GM18861 (cell line): ENCODE results near the gene SKAP1.

Source experiments
- ATAC-seq: cut with Tn5 transposase; IDR thresholded peaks from one replicate; pipeline ENCODE4 v1.9.1; 2021; ENCODE audit not compliant: unreplicated experiment

The SKAP1 gene

GRCh38 chr17:48180842-48181629 lies 249.0 kb downstream of the SKAP1 start:
- ATAC-seq: no peak

- no peak for ATAC-seq
Measured at GRCh38 chr17:48179071-48179945, 250.7 kb downstream of the SKAP1 start.

- ATAC-seq: no peak
Measured at GRCh38 chr17:48178317-48178716, 251.7 kb downstream of the SKAP1 start.

GRCh38 chr17:48177816-48178215 lies 252.2 kb downstream of the SKAP1 start:
- ATAC-seq: no peak

- ATAC-seq: no peak
Measured at GRCh38 chr17:48176471-48176855, 253.6 kb downstream of the SKAP1 start.

GRCh38 chr17:48175692-48176470 lies 254.1 kb downstream of the SKAP1 start:
- no peak for ATAC-seq

GRCh38 chr17:48174833-48175523 lies 255.0 kb downstream of the SKAP1 start:
- no peak for ATAC-seq

GRCh38 chr17:48173191-48173984 lies 256.6 kb downstream of the SKAP1 start:
- no peak for ATAC-seq

- no peak for ATAC-seq
Measured at GRCh38 chr17:48169926-48170325, 260.1 kb downstream of the SKAP1 start.

- ATAC-seq: no peak
Measured at GRCh38 chr17:48163809-48164208, 266.2 kb downstream of the SKAP1 start.

GRCh38 chr17:48162946-48163506 lies 267.0 kb downstream of the SKAP1 start:
- ATAC-seq: no peak

GRCh38 chr17:48162306-48162934 lies 267.6 kb downstream of the SKAP1 start:
- no peak for ATAC-seq

GRCh38 chr17:48161127-48161905 lies 268.7 kb downstream of the SKAP1 start:
- ATAC-seq: no peak

- no peak for ATAC-seq
Measured at GRCh38 chr17:48160177-48161081, 269.6 kb downstream of the SKAP1 start.

GRCh38 chr17:48159232-48159631 lies 270.8 kb downstream of the SKAP1 start:
- no peak for ATAC-seq

GRCh38 chr17:48155889-48156611 lies 274.0 kb downstream of the SKAP1 start:
- ATAC-seq: no peak
